GM18951 (cell line): ENCODE results near the gene LURAP1L.

Experiments
- POLR2A ChIP-seq: IDR thresholded peaks from 4 replicates; pipeline ENCODE4 v1.6.1; 2011; ENCODE audit warnings: mild to moderate bottlenecking; ENCODE audit not compliant: insufficient read length, insufficient read depth; ENCODE audit errors: extremely low read depth
- in situ Hi-C: fragments of 300-500 bp; cut with MboI; formaldehyde crosslinking; loops from one replicate; pipeline ENCODE4 v1.12.0; 2022; ENCODE audit warnings: low sequenced_read_pairs, mixed read lengths, inconsistent platforms; ENCODE audit not compliant: unreplicated experiment

LURAP1L gene

GRCh38 chr9:12833701-12834100, 58.9 kb downstream of the LURAP1L start:
- TF ChIP-seq POLR2A, result no peak
- in situ Hi-C loops, result no loop called here

GRCh38 chr9:12838546-12838945, 63.7 kb downstream of the LURAP1L start:
- no peak for TF ChIP-seq POLR2A
- in situ Hi-C loops, result no loop called here

GRCh38 chr9:12843735-12844134, 68.9 kb downstream of the LURAP1L start:
- in situ Hi-C loops, result no loop called here
- no peak for TF ChIP-seq POLR2A

- TF ChIP-seq POLR2A, result no peak
- in situ Hi-C loops, result no loop called here
Observed at GRCh38 chr9:12846035-12846434, 71.2 kb downstream of the LURAP1L start.

- in situ Hi-C loops, result no loop called here
Observed at GRCh38 chr9:12847561-12847960, 72.7 kb downstream of the LURAP1L start.

GRCh38 chr9:12849486-12850003, 74.7 kb downstream of the LURAP1L start:
- in situ Hi-C loops, result no loop called here
- no peak for TF ChIP-seq POLR2A

More at GRCh38 chr9:12847561-12847960, 72.7 kb downstream of the LURAP1L start:
- TF ChIP-seq POLR2A, result no peak

GRCh38 chr9:12851341-12852090, 76.7 kb downstream of the LURAP1L start:
- in situ Hi-C loops, result no loop called here
- TF ChIP-seq POLR2A, result no peak

- in situ Hi-C loops, result no loop called here
- no peak for TF ChIP-seq POLR2A
Observed at GRCh38 chr9:12853051-12853450, 78.2 kb downstream of the LURAP1L start.

GRCh38 chr9:12854221-12854620, 79.4 kb downstream of the LURAP1L start:
- TF ChIP-seq POLR2A, result no peak

GRCh38 chr9:12855066-12855465, 80.2 kb downstream of the LURAP1L start:
- in situ Hi-C loops, result no loop called here
- no peak for TF ChIP-seq POLR2A

More at GRCh38 chr9:12854221-12854620, 79.4 kb downstream of the LURAP1L start:
- in situ Hi-C loops, result no loop called here

GRCh38 chr9:12856603-12857002, 81.8 kb downstream of the LURAP1L start:
- TF ChIP-seq POLR2A, result no peak
- in situ Hi-C loops, result no loop called here

GRCh38 chr9:12859704-12860251, 85.0 kb downstream of the LURAP1L start:
- in situ Hi-C loops, result no loop called here
- no peak for TF ChIP-seq POLR2A

GRCh38 chr9:12860998-12861397, 86.2 kb downstream of the LURAP1L start:
- in situ Hi-C loops, result no loop called here
- no peak for TF ChIP-seq POLR2A
